ENCODE results near the gene RBMS3. TPM values are rescaled to one million over a fixed set of nuclear protein-coding genes. Genes with fewer than 3 reads are reported as not detected.

RBMS3 gene
- total RNA-seq, 1 donor from 2014 or later = 0.47 TPM

DNA sequence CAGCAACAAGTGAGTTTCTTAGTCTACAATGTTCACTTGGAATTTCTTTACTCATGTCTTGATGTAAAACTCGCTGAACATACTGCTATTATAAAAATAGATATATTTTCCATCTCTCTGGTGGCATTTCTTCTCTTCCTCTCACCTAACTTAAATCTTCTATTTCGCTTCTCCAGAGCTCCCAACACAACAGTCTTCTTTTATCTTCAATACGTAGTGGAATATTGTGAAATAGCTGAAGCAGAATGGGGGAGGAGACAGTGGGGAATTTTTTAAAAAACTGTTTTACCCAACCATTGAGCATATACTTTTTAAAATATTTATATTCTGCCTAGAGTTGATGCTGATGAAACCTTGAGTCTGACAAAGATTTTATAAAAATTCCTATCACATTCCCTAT lies 548.5 kb downstream of the RBMS3 start:
- H3F3A ChIP-seq (ENCODE audit: low read depth) = no peaks in the 10 kb centered on the region
- no peaks in the 10 kb centered on the region for H3K36me3 ChIP-seq
- H3K4me1 Mint-ChIP-seq = no peaks in the 10 kb centered on the region
- no peaks in the 10 kb centered on the region for H3K79me2 ChIP-seq (ENCODE audit: low read depth)
- peaks cover 1% of the 10 kb centered on the region for H3K36me3 Mint-ChIP-seq
- H3K27ac ChIP-seq = no peak overlapping the region
- H3K4me3 ChIP-seq = no peak overlapping the region
- no peaks in the 10 kb centered on the region for H4K20me1 ChIP-seq (ENCODE audit: low read depth)
- no peaks in the 10 kb centered on the region for H3K27me3 Mint-ChIP-seq (ENCODE audit: insufficient read depth, low read depth)
- H3K4me2 ChIP-seq = no peak overlapping the region
- no peak overlapping the region for H2AFZ ChIP-seq (replicated peaks)
- H3K4me3 Mint-ChIP-seq = no peak overlapping the region
- DNase-seq (ENCODE audit: low spot score) = no peak
- no peak for TF ChIP-seq EZH2phosphoT487 (IDR thresholded peaks at IDR 0.05)
- TF ChIP-seq, protein P1, sequence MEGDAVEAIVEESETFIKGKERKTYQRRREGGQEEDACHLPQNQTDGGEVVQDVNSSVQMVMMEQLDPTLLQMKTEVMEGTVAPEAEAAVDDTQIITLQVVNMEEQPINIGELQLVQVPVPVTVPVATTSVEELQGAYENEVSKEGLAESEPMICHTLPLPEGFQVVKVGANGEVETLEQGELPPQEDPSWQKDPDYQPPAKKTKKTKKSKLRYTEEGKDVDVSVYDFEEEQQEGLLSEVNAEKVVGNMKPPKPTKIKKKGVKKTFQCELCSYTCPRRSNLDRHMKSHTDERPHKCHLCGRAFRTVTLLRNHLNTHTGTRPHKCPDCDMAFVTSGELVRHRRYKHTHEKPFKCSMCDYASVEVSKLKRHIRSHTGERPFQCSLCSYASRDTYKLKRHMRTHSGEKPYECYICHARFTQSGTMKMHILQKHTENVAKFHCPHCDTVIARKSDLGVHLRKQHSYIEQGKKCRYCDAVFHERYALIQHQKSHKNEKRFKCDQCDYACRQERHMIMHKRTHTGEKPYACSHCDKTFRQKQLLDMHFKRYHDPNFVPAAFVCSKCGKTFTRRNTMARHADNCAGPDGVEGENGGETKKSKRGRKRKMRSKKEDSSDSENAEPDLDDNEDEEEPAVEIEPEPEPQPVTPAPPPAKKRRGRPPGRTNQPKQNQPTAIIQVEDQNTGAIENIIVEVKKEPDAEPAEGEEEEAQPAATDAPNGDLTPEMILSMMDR (IDR thresholded peaks at IDR 0.05) = no peak
- no peak for TF ChIP-seq EZH2 (IDR thresholded peaks at IDR 0.05)
- no peaks in the 10 kb centered on the region for H3K9me3 ChIP-seq (ENCODE audit: low read depth)
- H3K9ac ChIP-seq = no peak overlapping the region
- peaks cover 13% of the 10 kb centered on the region for H3K9me3 Mint-ChIP-seq
- H3K27me3 ChIP-seq = no peaks in the 10 kb centered on the region
- no peaks in the 10 kb centered on the region for H3K4me1 ChIP-seq
- H3K27ac Mint-ChIP-seq = no peak overlapping the region

DNA sequence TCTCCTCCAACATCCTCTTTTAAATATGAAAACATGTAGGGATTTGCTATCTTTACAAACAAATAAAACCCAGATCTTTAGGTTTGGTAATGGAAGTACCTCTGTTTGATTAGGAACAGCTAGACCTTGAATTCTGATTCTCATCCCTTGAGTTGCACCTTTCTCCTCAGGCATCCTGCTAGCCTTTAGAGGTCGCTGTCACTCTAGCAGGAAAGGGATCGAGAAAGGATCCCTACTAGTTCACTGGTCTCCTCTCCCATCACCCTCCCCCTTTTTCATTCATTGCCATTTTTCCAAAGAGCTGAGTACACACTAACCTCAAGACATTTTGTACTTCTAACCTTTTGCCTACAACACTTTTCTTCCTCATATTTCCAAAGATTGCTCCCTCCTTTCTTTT lies 569.8 kb downstream of the RBMS3 start:
- no peaks in the 10 kb centered on the region for H3K36me3 ChIP-seq
- H3K27me3 ChIP-seq = no peaks in the 10 kb centered on the region
- H3K79me2 ChIP-seq (ENCODE audit: low read depth) = no peaks in the 10 kb centered on the region
- Mint-ChIP-seq H3K9me3 (peaks cover 9% of the 10 kb centered on the region), H3K4me1 (peaks cover 9% of the 10 kb centered on the region), H3K4me3 (no peak overlapping the region), H3K36me3 (no peaks in the 10 kb centered on the region), H3K27ac (no peak overlapping the region), H3K27me3 (ENCODE audit: insufficient read depth, low read depth) (no peaks in the 10 kb centered on the region)
- DNase-seq (ENCODE audit: low spot score) = peak; percentile 23
- no peak overlapping the region for H3K9ac ChIP-seq
- H3K9me3 ChIP-seq (ENCODE audit: low read depth) = no peaks in the 10 kb centered on the region
- peaks cover 10% of the 10 kb centered on the region for H3K4me1 ChIP-seq
- H3K27ac ChIP-seq = no peak overlapping the region
- no peak overlapping the region for H3K4me3 ChIP-seq
- H2AFZ ChIP-seq (replicated peaks) = no peak overlapping the region
- H3F3A ChIP-seq (ENCODE audit: low read depth) = peaks cover 8% of the 10 kb centered on the region
- H3K4me2 ChIP-seq = no peak overlapping the region
- TF ChIP-seq, protein P1 (IDR thresholded peaks at IDR 0.05) = peak; percentile 48
- TF ChIP-seq EZH2 (IDR thresholded peaks at IDR 0.05) (no peak), EZH2phosphoT487 (IDR thresholded peaks at IDR 0.05) (no peak)
- no peaks in the 10 kb centered on the region for H4K20me1 ChIP-seq (ENCODE audit: low read depth)

DNA sequence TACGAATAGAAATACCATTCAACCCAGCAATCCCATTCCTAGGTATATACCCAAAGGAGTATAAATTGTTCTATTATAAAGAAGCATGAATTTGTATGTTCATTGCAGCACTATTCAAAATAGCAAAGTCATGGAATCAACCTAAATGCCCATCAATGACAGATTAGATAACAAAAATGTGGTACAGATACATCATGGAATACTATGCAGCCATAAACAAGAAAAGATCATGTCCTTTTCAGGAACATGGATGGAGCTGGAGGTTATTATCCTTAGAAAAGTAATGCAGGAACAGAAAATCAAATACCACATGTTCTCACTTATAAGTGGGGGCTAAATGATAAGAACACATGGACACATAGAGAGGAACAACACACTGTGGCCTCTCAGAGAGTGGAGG lies 571.9 kb downstream of the RBMS3 start:
- no peaks in the 10 kb centered on the region for H3K36me3 ChIP-seq
- DNase-seq (ENCODE audit: low spot score) = no peak
- no peaks in the 10 kb centered on the region for H3K27me3 ChIP-seq
- Mint-ChIP-seq H3K4me1 (peaks cover 9% of the 10 kb centered on the region), H3K9me3 (peaks cover 9% of the 10 kb centered on the region), H3K27ac (no peak overlapping the region), H3K27me3 (ENCODE audit: insufficient read depth, low read depth) (no peaks in the 10 kb centered on the region), H3K36me3 (no peaks in the 10 kb centered on the region), H3K4me3 (no peak overlapping the region)
- no peaks in the 10 kb centered on the region for H3K9me3 ChIP-seq (ENCODE audit: low read depth)
- H3K9ac ChIP-seq = no peak overlapping the region
- H3K4me3 ChIP-seq = no peak overlapping the region
- H3K4me1 ChIP-seq = peaks cover 10% of the 10 kb centered on the region
- H3K4me2 ChIP-seq = no peak overlapping the region
- H3K79me2 ChIP-seq (ENCODE audit: low read depth) = no peaks in the 10 kb centered on the region
- TF ChIP-seq, protein P1 (IDR thresholded peaks at IDR 0.05) = no peak
- TF ChIP-seq EZH2phosphoT487 (IDR thresholded peaks at IDR 0.05) = no peak
- no peak for TF ChIP-seq EZH2 (IDR thresholded peaks at IDR 0.05)
- peaks cover 8% of the 10 kb centered on the region for H3F3A ChIP-seq (ENCODE audit: low read depth)
- H2AFZ ChIP-seq (replicated peaks) = no peak overlapping the region
- H4K20me1 ChIP-seq (ENCODE audit: low read depth) = no peaks in the 10 kb centered on the region
- no peak overlapping the region for H3K27ac ChIP-seq
